GM10847 (cell line): ENCODE data around the gene LAMC1.

Experiments
- POLR2A ChIP-seq: IDR thresholded peaks from 2 replicates; pipeline ENCODE4 v1.6.1; 2011; ENCODE audit not compliant: insufficient read length; ENCODE audit errors: extremely low read depth

Gene LAMC1

GRCh38 chr1:183163316-183163715, 140.1 kb downstream of the LAMC1 start:
- no peak for TF ChIP-seq POLR2A

DNA sequence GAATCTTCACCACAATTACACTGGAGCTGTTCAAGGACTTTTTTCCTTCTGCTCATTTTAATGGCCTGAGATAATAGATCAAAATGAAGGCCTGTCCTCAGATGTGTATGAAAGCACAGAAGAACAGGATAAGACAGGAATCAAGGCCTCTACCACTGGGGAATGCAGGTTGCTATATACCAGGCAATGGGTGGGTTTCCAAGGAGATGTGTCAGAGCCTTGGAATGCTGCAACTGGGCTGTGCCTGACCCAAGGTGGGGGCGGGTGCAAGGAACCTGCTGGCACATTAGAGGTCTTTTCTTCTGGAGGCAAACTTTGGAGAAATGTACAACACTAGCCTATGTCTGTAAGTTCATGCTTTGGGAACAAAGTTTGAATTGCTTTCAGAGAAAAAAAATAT, 141.1 kb downstream of the LAMC1 start:
- TF ChIP-seq POLR2A = no peak

GRCh38 chr1:183164963-183165362, 141.7 kb downstream of the LAMC1 start:
- no peak for TF ChIP-seq POLR2A

DNA sequence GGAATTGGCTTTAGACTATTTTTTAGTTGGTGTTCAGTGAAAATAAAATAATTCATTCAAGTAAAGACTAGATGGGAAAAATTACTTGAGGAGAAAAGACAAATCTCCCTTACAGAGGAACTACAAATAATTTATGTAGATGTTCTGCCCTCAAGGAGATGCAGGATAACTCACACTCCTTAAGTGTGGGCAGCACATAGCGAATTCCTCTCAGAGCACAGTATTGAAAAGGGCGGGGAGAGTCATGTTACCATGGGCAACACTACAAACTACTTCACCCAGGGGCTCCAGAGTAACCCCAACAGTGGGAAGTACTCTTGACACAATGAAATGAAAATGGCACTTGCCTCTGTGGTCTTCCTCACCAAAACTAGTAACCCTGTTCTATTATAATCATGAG, 142.2 kb downstream of the LAMC1 start:
- TF ChIP-seq POLR2A = no peak

- TF ChIP-seq POLR2A = no peak
These were observed 143.2 kb downstream of the LAMC1 start for GRCh38 chr1:183166454-183166853.

- TF ChIP-seq POLR2A = no peak
These were observed 144.5 kb downstream of the LAMC1 start for GRCh38 chr1:183167676-183168075.

DNA sequence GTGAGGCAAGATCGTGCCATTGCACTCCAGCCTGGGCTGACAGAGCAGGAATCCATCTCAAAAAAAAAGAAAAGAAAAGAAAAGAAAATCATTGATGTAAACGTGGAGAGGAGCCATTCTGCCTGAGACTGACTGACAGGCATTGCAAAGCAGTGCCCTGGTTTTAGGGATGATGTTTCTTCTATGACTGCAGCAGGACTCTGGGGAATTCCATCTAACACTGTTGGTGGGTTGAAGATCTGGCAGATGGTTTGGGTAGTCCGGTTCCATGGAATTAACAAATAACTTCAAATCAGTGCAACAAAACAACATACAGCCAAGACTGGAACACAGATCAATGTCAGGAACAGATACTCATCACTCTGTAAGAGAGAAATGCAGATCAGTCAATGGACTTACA, 145.1 kb downstream of the LAMC1 start:
- TF ChIP-seq POLR2A = no peak

DNA sequence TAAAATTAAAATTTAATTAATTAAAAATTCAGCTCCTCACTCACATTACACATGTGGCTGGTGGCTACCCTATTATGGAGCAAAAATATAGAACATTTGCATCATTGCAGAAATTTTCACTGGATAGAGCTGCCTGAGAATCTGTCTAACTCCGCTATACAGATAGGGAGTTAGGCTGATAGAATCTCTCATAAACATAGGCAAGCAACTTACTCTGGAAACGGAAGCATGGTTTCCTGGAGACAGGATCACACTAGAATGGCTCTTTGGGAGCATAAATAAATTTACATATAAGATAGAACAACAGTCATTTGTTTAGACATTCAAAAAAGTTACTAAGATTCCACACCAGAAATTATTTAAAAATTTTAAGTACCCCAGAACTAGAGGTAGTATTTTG, 150.6 kb downstream of the LAMC1 start:
- TF ChIP-seq POLR2A = no peak

- TF ChIP-seq POLR2A = no peak
These were observed 152.4 kb downstream of the LAMC1 start for GRCh38 chr1:183175631-183176030.

GRCh38 chr1:183178545-183178944, 155.3 kb downstream of the LAMC1 start:
- no peak for TF ChIP-seq POLR2A

GRCh38 chr1:183179033-183179432, 155.8 kb downstream of the LAMC1 start:
- TF ChIP-seq POLR2A = no peak

GRCh38 chr1:183180218-183180617, 157.0 kb downstream of the LAMC1 start:
- no peak for TF ChIP-seq POLR2A

- no peak for TF ChIP-seq POLR2A
These were observed 157.4 kb downstream of the LAMC1 start for GRCh38 chr1:183180634-183181056.

DNA sequence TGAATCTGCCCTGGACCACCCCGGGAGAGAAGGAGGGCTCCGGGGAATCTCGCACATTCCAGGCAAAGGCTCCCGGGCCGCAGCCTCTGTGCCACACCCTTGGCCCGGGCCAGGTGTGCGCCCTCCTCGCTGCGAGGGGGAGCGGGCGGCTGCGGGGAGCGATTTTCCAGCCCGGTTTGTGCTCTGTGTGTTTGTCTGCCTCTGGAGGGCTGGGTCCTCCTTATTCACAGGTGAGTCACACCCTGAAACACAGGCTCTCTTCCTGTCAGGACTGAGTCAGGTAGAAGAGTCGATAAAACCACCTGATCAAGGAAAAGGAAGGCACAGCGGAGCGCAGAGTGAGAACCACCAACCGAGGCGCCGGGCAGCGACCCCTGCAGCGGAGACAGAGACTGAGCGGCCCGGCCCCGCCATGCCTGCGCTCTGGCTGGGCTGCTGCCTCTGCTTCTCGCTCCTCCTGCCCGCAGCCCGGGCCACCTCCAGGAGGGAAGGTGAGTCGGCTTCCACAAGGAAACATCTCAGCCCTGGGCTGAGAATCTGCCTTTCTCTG, 162.8 kb downstream of the LAMC1 start, which contains the start of gene LAMC2:
TSS of gene LAMC2 (plus strand) at position 324 of the 550 bp plus-strand sequence. CDS start at position 413, 89 bp downstream.
- TF ChIP-seq POLR2A = no peak

DNA sequence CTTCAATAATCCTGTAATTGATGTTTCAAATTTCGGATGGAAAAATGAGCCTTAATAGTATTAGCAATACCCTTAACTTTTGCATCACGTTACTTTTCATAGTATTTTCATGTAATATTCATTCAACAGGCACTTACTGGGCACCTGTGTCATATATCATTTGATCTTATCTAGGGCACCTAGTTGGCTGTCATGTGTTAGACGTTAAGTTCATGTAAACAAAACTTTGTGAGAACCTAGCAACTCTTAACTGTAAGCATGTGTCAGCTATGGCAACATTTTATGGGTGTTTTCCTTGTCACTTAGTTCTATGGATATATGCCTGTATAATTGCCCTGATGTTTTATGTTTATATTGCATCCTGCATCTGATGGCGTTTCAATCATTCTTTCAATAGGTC, 163.6 kb downstream of the LAMC1 start:
- TF ChIP-seq POLR2A = no peak

DNA sequence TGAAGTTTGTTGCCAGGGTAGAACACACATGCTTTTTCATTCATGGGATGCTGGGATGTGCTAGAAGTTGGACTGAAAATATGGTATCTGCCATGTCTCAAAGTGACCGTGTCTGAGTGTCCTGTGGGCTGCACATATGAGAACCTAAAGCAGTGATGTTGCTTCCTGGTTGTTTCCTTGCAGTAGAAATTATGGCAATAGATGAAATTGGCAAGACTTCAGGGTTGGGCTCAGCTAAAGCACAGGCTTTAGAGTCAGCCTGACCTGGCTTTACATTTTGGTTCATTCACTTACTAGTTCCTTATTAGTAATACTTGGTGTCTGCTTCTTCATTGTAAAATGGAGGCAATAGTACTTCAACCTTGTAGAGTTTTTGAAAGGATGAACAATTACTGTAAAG, 165.0 kb downstream of the LAMC1 start:
- TF ChIP-seq POLR2A = no peak

GRCh38 chr1:183191833-183192232, 168.6 kb downstream of the LAMC1 start:
- TF ChIP-seq POLR2A = no peak
